Parathyroid adenoma (tissue), 2 donors: ENCODE data around the gene ZNF362.

Source experiments
- H2AFZ ChIP-seq: fragments of 300-600 bp; sonication (generic); one replicate; pipeline ENCODE4 v1.7.0; 2017; ENCODE audit warnings: antibody characterized with exemption, mild to moderate bottlenecking
- H3K27ac ChIP-seq: fragments of 300-600 bp; sonication (generic); one replicate; pipeline ENCODE4 v1.7.0; 2017
- H3K27me3 ChIP-seq: fragments of 300-600 bp; sonication (generic); one replicate; pipeline ENCODE4 v1.7.0; 2017; ENCODE audit warnings: low read length; ENCODE audit not compliant: control insufficient read depth, insufficient read depth
- H3K36me3 ChIP-seq: fragments of 300-600 bp; sonication (generic); one replicate; pipeline ENCODE4 v1.7.0; 2017; ENCODE audit warnings: low read length; ENCODE audit not compliant: control insufficient read depth, insufficient read depth
- H3K4me1 ChIP-seq: fragments of 300-600 bp; sonication (generic); one replicate; pipeline ENCODE4 v1.7.0; 2017; ENCODE audit warnings: control low read depth
- H3K4me2 ChIP-seq: fragments of 300-600 bp; sonication (generic); one replicate; pipeline ENCODE4 v1.7.0; 2017; ENCODE audit warnings: low read length
- H3K4me3 ChIP-seq: fragments of 300-600 bp; sonication (generic); one replicate; pipeline ENCODE4 v1.7.0; 2017; ENCODE audit warnings: low read depth, low read length
- H3K79me2 ChIP-seq: fragments of 300-600 bp; sonication (generic); one replicate; pipeline ENCODE4 v1.7.0; 2017; ENCODE audit warnings: control low read depth
- H3K9ac ChIP-seq: fragments of 300-600 bp; sonication (generic); one replicate; pipeline ENCODE4 v1.7.0; 2017; ENCODE audit warnings: mild to moderate bottlenecking
- H3K9me3 ChIP-seq: fragments of 300-600 bp; sonication (generic); one replicate; pipeline ENCODE4 v1.7.0; 2017; ENCODE audit warnings: low read length; ENCODE audit not compliant: control insufficient read depth
- TF ChIP-seq, protein P1 (sequence below): fragments of 300-600 bp; sonication (generic); IDR thresholded peaks from one replicate; pipeline ENCODE4 v1.7.0; 2017; ENCODE audit warnings: antibody characterized with exemption, mild to moderate bottlenecking
- donor health status: primary hyperparathyroidism.

Gene ZNF362

DNA sequence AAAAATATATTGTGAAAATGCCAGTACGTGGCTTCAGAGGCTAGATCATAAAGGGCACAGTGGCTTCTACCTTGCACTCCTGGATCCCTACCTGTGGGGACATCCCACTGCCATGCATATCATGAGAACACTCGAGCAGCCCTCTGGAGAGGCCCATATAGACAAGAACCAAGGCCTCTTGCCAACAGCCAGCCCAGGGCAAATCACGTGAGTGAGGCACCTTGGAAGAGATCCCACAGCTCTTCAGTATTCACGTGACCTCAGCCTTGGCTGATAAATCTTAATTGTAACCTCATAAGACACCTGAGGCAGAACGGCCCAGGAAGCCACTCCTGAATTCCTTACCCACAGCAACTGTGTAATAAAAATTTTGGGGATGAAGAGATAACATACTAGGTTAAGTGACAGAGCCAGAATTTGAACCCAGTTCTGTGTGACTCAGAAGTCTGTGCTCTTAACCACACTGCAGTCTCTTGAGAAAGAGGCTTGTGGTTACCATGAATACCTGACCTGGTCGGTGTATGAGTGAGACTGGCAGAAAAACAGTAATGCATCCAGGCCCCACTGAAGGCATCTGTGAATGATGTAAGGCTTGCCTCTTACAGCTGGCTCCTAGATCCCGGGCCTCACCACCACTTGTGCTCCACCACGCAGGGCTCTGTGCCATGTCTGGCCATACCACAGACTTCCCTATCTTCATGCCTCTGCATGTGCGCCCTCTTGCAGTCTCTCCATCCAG, 71.5 kb downstream of the ZNF362 start:
- Histone ChIP-seq H2AFZ (no peak overlapping the region), H3K27ac (no peak overlapping the region), H3K36me3 (no peaks in the 10 kb centered on the region), H3K79me2 (no peaks in the 10 kb centered on the region), H3K4me3 (no peak overlapping the region), H3K4me1 (peaks cover 4% of the 10 kb centered on the region), H3K27me3 (no peaks in the 10 kb centered on the region), H3K9me3 (no peaks in the 10 kb centered on the region), H3K9ac (no peak overlapping the region), H3K4me2 (no peak overlapping the region)
- TF ChIP-seq, protein P1, sequence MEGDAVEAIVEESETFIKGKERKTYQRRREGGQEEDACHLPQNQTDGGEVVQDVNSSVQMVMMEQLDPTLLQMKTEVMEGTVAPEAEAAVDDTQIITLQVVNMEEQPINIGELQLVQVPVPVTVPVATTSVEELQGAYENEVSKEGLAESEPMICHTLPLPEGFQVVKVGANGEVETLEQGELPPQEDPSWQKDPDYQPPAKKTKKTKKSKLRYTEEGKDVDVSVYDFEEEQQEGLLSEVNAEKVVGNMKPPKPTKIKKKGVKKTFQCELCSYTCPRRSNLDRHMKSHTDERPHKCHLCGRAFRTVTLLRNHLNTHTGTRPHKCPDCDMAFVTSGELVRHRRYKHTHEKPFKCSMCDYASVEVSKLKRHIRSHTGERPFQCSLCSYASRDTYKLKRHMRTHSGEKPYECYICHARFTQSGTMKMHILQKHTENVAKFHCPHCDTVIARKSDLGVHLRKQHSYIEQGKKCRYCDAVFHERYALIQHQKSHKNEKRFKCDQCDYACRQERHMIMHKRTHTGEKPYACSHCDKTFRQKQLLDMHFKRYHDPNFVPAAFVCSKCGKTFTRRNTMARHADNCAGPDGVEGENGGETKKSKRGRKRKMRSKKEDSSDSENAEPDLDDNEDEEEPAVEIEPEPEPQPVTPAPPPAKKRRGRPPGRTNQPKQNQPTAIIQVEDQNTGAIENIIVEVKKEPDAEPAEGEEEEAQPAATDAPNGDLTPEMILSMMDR, result no peak

DNA sequence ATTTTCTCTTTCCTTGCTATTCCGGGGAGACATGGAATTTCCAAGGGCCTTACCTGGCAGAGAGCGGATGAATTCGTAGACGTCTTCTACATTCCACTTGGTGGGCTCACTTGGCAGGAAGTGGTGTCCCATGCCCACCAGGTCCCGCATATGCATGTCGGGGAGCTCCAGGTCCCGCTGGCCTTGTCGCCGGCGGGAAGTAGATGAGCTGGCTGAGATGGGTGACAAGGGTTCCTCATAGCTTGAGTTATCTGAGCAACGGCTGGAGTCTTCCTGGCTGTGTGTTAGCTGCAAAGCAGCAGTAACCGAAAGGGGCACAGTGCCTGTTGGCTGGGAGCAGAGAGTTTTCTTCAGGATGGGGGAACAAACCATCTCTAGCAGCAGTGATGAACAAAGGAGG, 72.5 kb downstream of the ZNF362 start:
- no peaks in the 10 kb centered on the region for H3K36me3 ChIP-seq
- no peak overlapping the region for H3K27ac ChIP-seq
- no peak overlapping the region for H3K9ac ChIP-seq
- H3K79me2 ChIP-seq, result no peaks in the 10 kb centered on the region
- H2AFZ ChIP-seq, result no peak overlapping the region
- H3K4me3 ChIP-seq, result no peak overlapping the region
- H3K27me3 ChIP-seq, result no peaks in the 10 kb centered on the region
- no peak overlapping the region for H3K4me2 ChIP-seq
- TF ChIP-seq, protein P1, result no peak
- H3K4me1 ChIP-seq, result peaks cover 8% of the 10 kb centered on the region
- H3K9me3 ChIP-seq, result no peaks in the 10 kb centered on the region

DNA sequence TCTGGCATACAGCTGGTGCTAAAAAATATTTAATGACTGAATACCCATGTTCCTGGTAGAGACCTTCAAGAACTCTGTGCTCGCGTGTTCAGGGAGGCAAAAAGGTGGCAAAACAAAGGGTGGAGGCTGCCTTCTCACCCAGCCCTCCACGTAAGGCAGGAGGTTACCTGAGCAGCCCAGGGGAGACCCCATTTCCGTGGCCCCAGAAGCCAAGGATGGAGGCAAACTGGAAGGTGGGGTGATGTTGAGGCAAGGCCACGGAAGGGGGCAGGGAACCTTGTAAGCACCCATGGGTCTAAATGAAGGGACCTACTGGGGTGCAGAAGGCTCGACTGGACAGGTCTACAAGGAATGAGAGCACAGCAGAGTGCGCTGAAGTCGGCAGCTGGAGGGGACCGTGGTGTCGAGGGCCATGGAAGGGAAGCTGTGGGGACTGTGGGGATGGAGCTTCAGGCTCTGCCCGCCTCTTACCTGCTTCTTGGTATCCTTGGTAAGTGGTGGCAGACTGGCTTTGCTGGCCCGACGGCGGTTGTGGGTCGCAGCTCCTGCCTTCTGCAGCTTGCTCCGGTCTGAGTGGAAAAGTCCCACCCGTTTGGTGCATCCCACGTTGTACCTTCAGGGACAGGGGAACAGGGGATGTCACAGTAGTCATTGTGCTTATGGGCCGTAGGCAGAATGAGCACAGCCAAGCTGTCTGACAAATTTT, 73.5 kb downstream of the ZNF362 start:
- Histone ChIP-seq H3K9me3 (no peaks in the 10 kb centered on the region), H3K79me2 (peaks cover under 1% of the 10 kb centered on the region), H2AFZ (no peak overlapping the region), H3K4me1 (peaks cover 8% of the 10 kb centered on the region), H3K4me2 (no peak overlapping the region), H3K36me3 (no peaks in the 10 kb centered on the region), H3K4me3 (no peak overlapping the region), H3K27ac (no peak overlapping the region), H3K9ac (no peak overlapping the region), H3K27me3 (no peaks in the 10 kb centered on the region)
- TF ChIP-seq, protein P1, result no peak

DNA sequence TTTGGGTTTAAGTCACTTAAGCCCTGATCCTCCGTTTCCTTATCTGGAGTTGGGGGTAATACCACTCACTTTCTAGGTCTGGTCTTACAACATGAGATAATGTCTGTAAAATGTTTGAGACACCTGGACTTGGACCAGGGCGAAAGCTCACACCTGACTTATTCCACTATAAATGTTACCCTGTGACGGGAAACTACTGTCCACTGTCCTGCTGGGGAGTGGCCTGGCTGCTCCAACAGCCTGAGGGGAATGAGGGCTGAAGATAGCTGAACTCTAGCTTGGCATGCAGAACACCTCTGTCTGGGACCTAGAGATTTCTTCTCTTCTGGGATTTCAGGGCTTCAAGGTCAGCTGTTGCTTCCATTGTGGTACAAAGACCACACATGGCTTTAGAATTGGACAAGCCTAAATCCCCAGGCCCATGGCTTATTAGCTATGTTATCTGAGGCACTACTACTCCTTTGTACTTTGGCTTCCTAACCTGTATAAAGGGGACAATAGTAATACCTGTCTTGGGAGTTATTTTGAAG, 74.1 kb downstream of the ZNF362 start:
- no peaks in the 10 kb centered on the region for H3K36me3 ChIP-seq
- TF ChIP-seq, protein P1, result no peak
- H2AFZ ChIP-seq, result no peak overlapping the region
- H3K4me3 ChIP-seq, result no peak overlapping the region
- H3K27ac ChIP-seq, result no peak overlapping the region
- H3K9me3 ChIP-seq, result no peaks in the 10 kb centered on the region
- no peak overlapping the region for H3K9ac ChIP-seq
- H3K4me2 ChIP-seq, result no peak overlapping the region
- peaks cover 8% of the 10 kb centered on the region for H3K4me1 ChIP-seq
- H3K79me2 ChIP-seq, result peaks cover 2% of the 10 kb centered on the region
- no peaks in the 10 kb centered on the region for H3K27me3 ChIP-seq
